HG02870 (cell line): Measurements from ENCODE around the gene RPGRIP1L.
A peak's percentile ranks its signal among the peaks of the same experiment; 100 is the strongest.

Experiments
- ATAC-seq: cut with Tn5 transposase; IDR thresholded peaks from one replicate; pipeline ENCODE4 v1.9.1; 2021; ENCODE audit warnings: mild to moderate bottlenecking, moderate library complexity; ENCODE audit not compliant: unreplicated experiment

Gene RPGRIP1L

DNA sequence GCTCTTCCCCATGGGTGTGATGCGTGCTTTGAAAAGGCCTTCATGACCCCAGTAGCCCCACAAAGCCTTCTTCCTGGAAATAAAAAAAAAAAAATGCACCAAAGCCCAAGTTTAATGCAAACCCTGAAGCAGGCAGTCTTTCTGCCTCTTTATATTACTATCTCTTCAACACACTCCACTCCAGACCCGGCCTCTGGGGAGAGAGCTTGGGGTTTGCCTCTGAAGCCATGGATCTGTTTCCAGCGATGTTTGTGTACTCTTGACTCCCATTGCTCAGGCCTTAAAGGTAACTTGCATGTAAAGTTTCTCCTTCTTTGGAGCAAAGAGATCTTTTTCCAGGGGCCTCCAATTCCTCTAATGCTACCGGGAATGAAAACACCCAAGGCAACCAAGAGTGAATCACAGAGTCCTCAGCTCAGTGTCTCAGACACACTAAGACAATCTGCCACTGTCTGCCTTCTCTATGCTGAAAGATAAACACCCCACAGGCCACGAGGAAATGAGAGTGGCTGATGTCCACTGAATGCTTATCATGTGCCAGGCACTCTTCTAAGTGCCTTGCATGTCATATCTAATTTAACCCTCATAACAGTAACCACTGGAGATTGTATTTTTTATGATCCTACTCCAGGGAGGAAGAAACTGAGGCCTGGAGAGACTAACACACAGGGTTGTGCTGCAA lies 144.2 kb downstream of the RPGRIP1L start:
- ATAC-seq: no peak

- no peak for ATAC-seq
Measured at GRCh38 chr16:53558710-53559109, 144.9 kb downstream of the RPGRIP1L start.

DNA sequence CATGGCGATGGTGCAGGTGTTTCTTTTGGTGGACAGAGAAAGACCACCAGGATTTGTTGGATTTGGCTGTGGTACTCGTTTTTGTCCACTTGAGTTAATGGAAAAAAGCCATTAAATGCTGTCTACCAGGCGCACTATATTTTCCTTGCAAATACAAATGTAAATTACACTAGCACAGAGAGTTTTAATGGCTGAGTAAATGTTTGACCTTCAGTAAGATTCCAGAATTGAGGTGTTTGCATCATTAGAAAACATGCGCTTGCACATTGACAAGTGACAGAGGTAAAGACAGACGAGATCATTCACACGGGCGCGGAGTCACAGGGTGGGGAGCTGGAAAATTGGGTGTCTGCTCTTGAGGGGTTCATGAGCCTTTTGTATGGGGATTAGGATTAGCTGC lies 147.1 kb downstream of the RPGRIP1L start:
- no peak for ATAC-seq

- peak; percentile 72 for ATAC-seq
Measured at GRCh38 chr16:53549970-53550690, 153.5 kb downstream of the RPGRIP1L start.
